ENCODE data around the gene KPNA3. TPM values are rescaled to one million over a fixed set of nuclear protein-coding genes. Genes with fewer than 3 reads are reported as not detected.
"Not testable (repeated sequence)": the region's sequence is repeated elsewhere in the genome, so short reads cannot be mapped to it uniquely, and the experiment has no call there.

The KPNA3 gene
- total RNA-seq, 1 donor from 2014 or later, result 26.4 TPM

GRCh38 chr13:49806126-49806536 is 13.6 kb upstream of the KPNA3 start:
- DNase-seq (ENCODE audit: low spot score), result no peak

GRCh38 chr13:49803047-49803446 is 10.6 kb upstream of the KPNA3 start:
- not testable (repeated sequence) for DNase-seq (ENCODE audit: low spot score)

- DNase-seq (ENCODE audit: low spot score), result no peak
These were observed 9.9 kb upstream of the KPNA3 start for GRCh38 chr13:49802426-49802825.

GRCh38 chr13:49791711-49792549 is 552 bp downstream of the KPNA3 start:
- DNase-seq (ENCODE audit: low spot score), result peak; percentile 59

- no peak for DNase-seq (ENCODE audit: low spot score)
These were observed 1.2 kb downstream of the KPNA3 start for GRCh38 chr13:49791315-49791710.

GRCh38 chr13:49789968-49790367 is 2.5 kb downstream of the KPNA3 start:
- no peak for DNase-seq (ENCODE audit: low spot score)

GRCh38 chr13:49786401-49787008 is 6.0 kb downstream of the KPNA3 start:
- DNase-seq (ENCODE audit: low spot score), result no peak

- no peak for DNase-seq (ENCODE audit: low spot score)
These were observed 7.5 kb downstream of the KPNA3 start for GRCh38 chr13:49784886-49785570.

- no peak for DNase-seq (ENCODE audit: low spot score)
These were observed 8.6 kb downstream of the KPNA3 start for GRCh38 chr13:49783865-49784264.

- no peak for DNase-seq (ENCODE audit: low spot score)
These were observed 9.7 kb downstream of the KPNA3 start for GRCh38 chr13:49782784-49783183.

- DNase-seq (ENCODE audit: low spot score), result no peak
These were observed 10.7 kb downstream of the KPNA3 start for GRCh38 chr13:49781806-49782205.

GRCh38 chr13:49779721-49780120 is 12.8 kb downstream of the KPNA3 start:
- DNase-seq (ENCODE audit: low spot score), result no peak

GRCh38 chr13:49777746-49778614 is 14.5 kb downstream of the KPNA3 start:
- no peak for DNase-seq (ENCODE audit: low spot score)

- DNase-seq (ENCODE audit: low spot score), result no peak
These were observed 15.6 kb downstream of the KPNA3 start for GRCh38 chr13:49776871-49777270.

GRCh38 chr13:49774376-49775005 is 18.0 kb downstream of the KPNA3 start:
- DNase-seq (ENCODE audit: low spot score), result no peak

GRCh38 chr13:49772828-49773227 is 19.7 kb downstream of the KPNA3 start:
- DNase-seq (ENCODE audit: low spot score), result no peak

GRCh38 chr13:49761811-49762210 is 30.7 kb downstream of the KPNA3 start:
- not testable (repeated sequence) for DNase-seq (ENCODE audit: low spot score)

- DNase-seq (ENCODE audit: low spot score), result no peak
These were observed 31.9 kb downstream of the KPNA3 start for GRCh38 chr13:49760558-49760957.

- DNase-seq (ENCODE audit: low spot score), result no peak
These were observed 33.0 kb downstream of the KPNA3 start for GRCh38 chr13:49759503-49759902.

GRCh38 chr13:49756263-49756662 is 36.2 kb downstream of the KPNA3 start:
- no peak for DNase-seq (ENCODE audit: low spot score)

GRCh38 chr13:49754146-49754545 is 38.3 kb downstream of the KPNA3 start:
- no peak for DNase-seq (ENCODE audit: low spot score)

Measured in ureter (tissue), 1 donor.